OCI-LY1 (cell line): Measurements from ENCODE around the gene HSD17B14.

Experiments
- H2AFZ ChIP-seq: fragments of 200-600 bp; sonication (generic), shearing (Covaris generic); 2 replicates; pipeline ENCODE4 v1.6.0; 2014; ENCODE audit warnings: antibody characterized with exemption, mild to moderate bottlenecking, low read length
- H3F3A ChIP-seq: fragments of 200-600 bp; sonication (generic), shearing (Covaris generic); 2 replicates; pipeline ENCODE4 v1.6.0; 2014; ENCODE audit warnings: mild to moderate bottlenecking, antibody characterized with exemption, low read length, moderate library complexity; ENCODE audit not compliant: insufficient read depth
- H3K27ac ChIP-seq: fragments of 200-600 bp; sonication (generic); 2 replicates; pipeline ENCODE4 v1.5.1; 2014; ENCODE audit warnings: low read length, mixed run types, mild to moderate bottlenecking, low read depth; ENCODE audit not compliant: poor library complexity, severe bottlenecking
- H3K27me3 ChIP-seq: fragments of 200-600 bp; sonication (generic); 2 replicates; pipeline ENCODE4 v1.6.0; 2014; ENCODE audit warnings: antibody characterized with exemption, mild to moderate bottlenecking, low read length, moderate library complexity; ENCODE audit not compliant: insufficient read depth
- H3K36me3 ChIP-seq: fragments of 200-600 bp; sonication (generic); 2 replicates; pipeline ENCODE4 v1.6.1; 2014; ENCODE audit warnings: mild to moderate bottlenecking, antibody characterized with exemption, low read length, moderate library complexity, mixed read lengths; ENCODE audit not compliant: insufficient read depth
- H3K4me1 ChIP-seq: fragments of 200-600 bp; sonication (generic); 2 replicates; pipeline ENCODE4 v1.5.1; 2014; ENCODE audit warnings: mild to moderate bottlenecking, low read length, moderate library complexity; ENCODE audit not compliant: insufficient read depth, severe bottlenecking
- H3K4me2 ChIP-seq: fragments of 200-600 bp; sonication (generic), shearing (Covaris generic); 2 replicates; pipeline ENCODE4 v1.6.1; 2014; ENCODE audit warnings: low read length
- H3K4me3 ChIP-seq: fragments of 200-600 bp; sonication (generic); 2 replicates; pipeline ENCODE4 v1.5.1; 2014; ENCODE audit warnings: low read length, low read depth, mild to moderate bottlenecking, mixed read lengths; ENCODE audit not compliant: poor library complexity, severe bottlenecking
- H3K79me2 ChIP-seq: fragments of 200-600 bp; shearing (Covaris generic); 2 replicates; pipeline ENCODE4 v1.6.1; 2016; ENCODE audit warnings: mixed run types, low read length, mixed read lengths; ENCODE audit not compliant: insufficient read depth
- H3K9ac ChIP-seq: fragments of 200-600 bp; sonication (generic), shearing (Covaris generic); 2 replicates; pipeline ENCODE4 v1.6.1; 2014; ENCODE audit warnings: mild to moderate bottlenecking, low read length, mixed read lengths
- H3K9me2 ChIP-seq: fragments of 200-600 bp; sonication (generic), shearing (Covaris generic); 2 replicates; pipeline ENCODE4 v1.6.1; 2014; ENCODE audit warnings: low read depth, mild to moderate bottlenecking, low read length, mixed read lengths
- H3K9me3 ChIP-seq: fragments of 200-600 bp; shearing (Covaris generic); 2 replicates; pipeline ENCODE4 v1.6.1; 2014; ENCODE audit warnings: low read length, mixed read lengths
- H4K20me1 ChIP-seq: fragments of 200-600 bp; sonication (generic), shearing (Covaris generic); 2 replicates; pipeline ENCODE4 v1.6.0; 2016; ENCODE audit warnings: mild to moderate bottlenecking, low read length; ENCODE audit not compliant: insufficient read depth
- CTCF ChIP-seq: fragments of 200-600 bp; sonication (generic), shearing (Covaris generic); IDR thresholded peaks from 2 replicates; pipeline ENCODE4 v1.5.1; 2017; ENCODE audit warnings: mild to moderate bottlenecking, antibody characterized with exemption, low read length, moderate library complexity, mixed read lengths
- EZH2 ChIP-seq: fragments of 200-600 bp; sonication (generic), shearing (Covaris generic); IDR thresholded peaks from 2 replicates; pipeline ENCODE4 v1.8.0; 2017; ENCODE audit warnings: borderline replicate concordance, mixed run types, mild to moderate bottlenecking, antibody characterized with exemption, low read length, moderate library complexity, mixed read lengths

HSD17B14 gene

GRCh38 chr19:48866692-48867091, 30.4 kb upstream of the HSD17B14 start:
- H3K79me2 ChIP-seq: no peaks in the 10 kb centered on the region
- no peak overlapping the region for H3K4me3 ChIP-seq
- no peak for TF ChIP-seq EZH2
- TF ChIP-seq CTCF: no peak
- no peak overlapping the region for H3K9ac ChIP-seq
- no peak overlapping the region for H3K4me2 ChIP-seq
- H4K20me1 ChIP-seq: no peaks in the 10 kb centered on the region
- no peaks in the 10 kb centered on the region for H3F3A ChIP-seq
- peaks cover 30% of the 10 kb centered on the region for H3K27me3 ChIP-seq
- no peak overlapping the region for H2AFZ ChIP-seq
- no peaks in the 10 kb centered on the region for H3K9me2 ChIP-seq
- no peaks in the 10 kb centered on the region for H3K36me3 ChIP-seq
- H3K27ac ChIP-seq: no peak overlapping the region
- no peaks in the 10 kb centered on the region for H3K9me3 ChIP-seq
- peaks cover 7% of the 10 kb centered on the region for H3K4me1 ChIP-seq

- H2AFZ ChIP-seq: no peak overlapping the region
- no peak overlapping the region for H3K4me2 ChIP-seq
- H3K4me1 ChIP-seq: peaks cover 6% of the 10 kb centered on the region
- no peak overlapping the region for H3K4me3 ChIP-seq
- H4K20me1 ChIP-seq: no peaks in the 10 kb centered on the region
- TF ChIP-seq CTCF (no peak), EZH2 (no peak)
- H3K9me3 ChIP-seq: no peaks in the 10 kb centered on the region
- H3K79me2 ChIP-seq: no peaks in the 10 kb centered on the region
- no peaks in the 10 kb centered on the region for H3K9me2 ChIP-seq
- no peaks in the 10 kb centered on the region for H3F3A ChIP-seq
- H3K27ac ChIP-seq: no peak overlapping the region
- no peaks in the 10 kb centered on the region for H3K36me3 ChIP-seq
- H3K27me3 ChIP-seq: peaks cover 23% of the 10 kb centered on the region
- no peak overlapping the region for H3K9ac ChIP-seq
These were observed 26.5 kb upstream of the HSD17B14 start for GRCh38 chr19:48862827-48863226.

- no peaks in the 10 kb centered on the region for H3K79me2 ChIP-seq
- H3K36me3 ChIP-seq: no peaks in the 10 kb centered on the region
- no peaks in the 10 kb centered on the region for H3K9me2 ChIP-seq
- no peaks in the 10 kb centered on the region for H3K9me3 ChIP-seq
- TF ChIP-seq CTCF (no peak), EZH2 (no peak)
- H3K27ac ChIP-seq: no peak overlapping the region
- no peak overlapping the region for H3K4me3 ChIP-seq
- peaks cover 3% of the 10 kb centered on the region for H3K4me1 ChIP-seq
- no peaks in the 10 kb centered on the region for H3F3A ChIP-seq
- peaks cover 14% of the 10 kb centered on the region; the same call in 1 of the 2 replicates for H3K27me3 ChIP-seq
- H3K9ac ChIP-seq: no peak overlapping the region
- no peak overlapping the region for H3K4me2 ChIP-seq
- H4K20me1 ChIP-seq: no peaks in the 10 kb centered on the region
- H2AFZ ChIP-seq: no peak overlapping the region
These were observed 25.0 kb upstream of the HSD17B14 start for GRCh38 chr19:48861313-48861712.
